RCC 7860 (cell line): ENCODE measurements around the gene TCEANC2.

Source experiments
- DNase-seq: peaks from one replicate; pipeline ENCODE4 v3.0.0-alpha.2; 2015; ENCODE audit warnings: low spot score
- FAIRE-seq: peaks from 2 replicates; lab custom pipeline; 2012; peaks lifted over from hg19 to GRCh38; lab: Jason Lieb, UNC

Gene TCEANC2

DNA sequence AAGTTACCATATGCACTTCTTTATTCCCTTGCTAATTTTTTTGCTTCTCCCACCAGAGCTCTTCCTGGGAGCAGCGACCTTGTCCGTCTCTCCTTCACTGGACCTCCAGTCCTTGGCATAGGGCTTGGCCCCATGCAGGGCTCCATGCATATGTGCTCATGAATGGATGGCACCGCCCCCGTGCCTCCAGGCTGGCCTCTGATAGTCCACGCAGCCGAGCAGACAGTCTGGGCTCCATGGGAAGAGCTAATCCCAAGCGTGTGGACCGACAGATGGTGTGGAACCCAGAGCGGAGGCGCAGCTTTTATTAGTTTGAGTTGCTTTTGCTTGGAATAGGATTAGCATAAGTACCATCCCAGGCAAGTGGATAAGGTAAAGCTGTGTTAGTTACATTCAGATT lies 57.6 kb downstream of the TCEANC2 start:
- no peak for DNase-seq
- no peak for FAIRE-seq

DNA sequence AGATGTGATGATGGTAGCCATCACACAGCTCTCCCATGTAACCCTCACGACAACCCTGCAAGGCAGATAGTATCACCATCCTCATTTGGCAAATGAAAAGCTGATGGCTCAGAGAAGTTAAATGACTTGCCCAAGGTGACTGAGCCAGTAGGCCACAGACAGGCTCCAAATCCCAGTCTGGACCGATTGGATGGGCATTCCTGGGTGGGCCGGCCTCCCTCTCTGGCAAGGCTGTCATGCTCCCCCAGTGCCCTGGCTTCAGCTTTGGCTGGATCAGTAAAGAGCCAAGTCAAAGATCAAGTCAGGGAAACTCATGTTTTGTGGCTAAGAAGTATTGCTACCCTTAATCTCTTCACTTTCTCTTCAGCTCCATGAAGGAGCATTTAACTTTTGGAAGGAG lies 58.2 kb downstream of the TCEANC2 start:
- FAIRE-seq = no peak
- no peak for DNase-seq

DNA sequence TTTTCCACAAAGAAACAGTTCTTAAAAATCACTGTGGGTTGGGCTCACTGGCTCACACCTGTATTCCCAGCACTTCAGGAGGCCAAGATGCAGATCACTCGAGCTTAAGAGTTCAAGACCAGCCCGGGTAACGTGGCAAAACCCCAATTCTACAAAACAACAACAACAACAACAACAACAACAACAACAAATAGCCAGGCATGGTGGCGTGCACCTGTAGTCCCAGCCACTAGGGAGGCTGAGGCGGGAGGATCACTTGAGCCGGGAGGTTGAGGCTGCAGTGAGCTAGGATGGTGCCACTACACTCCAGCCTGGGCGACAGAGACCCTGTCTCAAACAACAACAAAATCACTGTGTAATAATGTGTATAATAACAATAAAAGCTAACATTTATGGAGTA lies 58.6 kb downstream of the TCEANC2 start:
- FAIRE-seq = no peak

DNA sequence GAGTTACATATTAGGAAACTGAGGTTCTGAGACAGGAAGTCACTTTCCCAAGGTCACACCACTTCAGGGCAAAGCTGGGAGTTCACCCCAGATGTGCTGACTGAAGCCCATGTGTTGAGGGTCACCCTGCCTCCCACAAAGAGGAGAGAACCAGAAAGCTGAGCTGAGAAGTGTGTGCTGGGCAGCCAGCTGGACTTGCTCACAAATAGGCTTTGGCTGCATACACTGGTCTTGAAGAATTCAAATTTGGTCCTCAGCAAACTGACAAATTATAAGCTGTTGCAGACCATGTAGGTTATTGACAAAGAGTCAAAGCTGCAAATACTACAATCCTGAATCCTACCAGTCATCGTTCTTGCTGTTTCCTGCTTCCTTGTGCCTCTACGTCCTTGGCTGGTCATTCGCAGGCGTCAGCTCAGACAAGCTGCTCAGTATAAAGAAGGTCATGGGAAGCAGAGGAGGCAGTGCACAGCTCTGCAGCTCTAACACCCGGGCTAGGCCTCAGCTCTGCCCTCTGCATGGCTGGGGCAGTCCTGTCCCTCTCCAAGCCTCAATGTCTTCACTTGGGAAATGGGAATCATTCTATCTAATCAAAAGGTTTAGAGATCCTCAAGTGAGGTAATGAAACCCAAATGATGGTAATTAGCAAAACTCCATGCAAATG lies 59.4 kb downstream of the TCEANC2 start:
- FAIRE-seq (no peak), DNase-seq (no peak)

More for the DNA sequence above, 58.6 kb downstream of the TCEANC2 start:
- no peak for DNase-seq

DNA sequence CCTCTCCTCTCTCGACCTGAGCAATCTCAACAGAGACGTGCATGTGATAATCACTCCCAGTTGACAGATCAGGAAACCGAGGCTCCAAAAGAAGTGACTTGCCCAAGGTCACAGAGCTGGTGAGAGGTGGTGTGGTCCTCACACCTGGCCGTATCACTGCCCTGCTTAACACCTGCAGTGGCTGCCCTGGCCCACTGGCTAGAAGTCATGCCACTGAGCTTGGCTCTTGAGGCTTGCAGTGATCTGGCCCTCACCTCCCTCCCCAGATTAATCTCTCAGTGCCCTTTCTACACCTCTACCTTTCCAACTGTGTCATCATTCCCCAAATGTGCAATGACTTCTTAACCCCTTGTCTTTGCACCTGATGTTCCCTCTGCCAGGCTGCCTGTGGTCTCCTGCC lies 60.6 kb downstream of the TCEANC2 start:
- FAIRE-seq (no peak), DNase-seq (no peak)

DNA sequence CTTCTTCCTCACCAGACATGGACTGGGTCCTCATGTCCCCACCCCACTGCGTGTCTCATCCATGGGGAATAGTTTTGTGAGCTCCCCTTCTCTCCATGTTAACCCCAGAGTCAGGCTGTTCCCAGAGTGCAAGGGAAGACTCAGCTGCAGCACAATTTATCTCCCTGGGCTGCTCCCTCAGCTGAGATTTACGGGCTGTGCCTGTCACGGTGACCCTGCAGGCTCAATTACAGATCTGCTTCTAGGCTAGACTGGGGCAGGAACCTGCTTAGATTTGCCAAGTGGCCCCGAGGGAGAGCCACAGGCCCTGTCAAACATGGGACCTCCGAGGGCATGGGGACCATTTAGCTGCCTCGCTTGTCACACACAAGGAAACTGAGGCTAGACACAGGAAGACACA lies 61.5 kb downstream of the TCEANC2 start:
- FAIRE-seq = no peak
- DNase-seq = no peak

DNA sequence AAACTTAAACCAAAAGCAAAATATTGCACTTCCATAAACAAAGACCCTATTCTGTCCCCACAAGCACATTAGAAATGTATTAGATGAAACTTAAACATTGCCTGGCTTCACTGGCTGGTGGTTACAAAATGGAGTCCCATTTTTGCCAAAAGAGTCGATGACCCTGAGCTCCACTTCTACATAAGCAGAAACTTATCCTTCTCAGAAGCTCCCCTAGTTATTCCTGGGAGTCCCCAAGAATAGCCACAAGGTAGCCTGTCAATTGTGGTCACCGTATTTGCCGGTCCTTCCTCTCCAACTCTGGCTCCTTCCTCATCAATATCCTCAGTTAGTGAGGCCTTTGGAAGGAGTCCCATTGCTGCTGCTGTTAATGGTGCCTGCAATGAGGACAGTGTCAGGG lies 62.1 kb downstream of the TCEANC2 start:
- FAIRE-seq (no peak), DNase-seq (no peak)

DNA sequence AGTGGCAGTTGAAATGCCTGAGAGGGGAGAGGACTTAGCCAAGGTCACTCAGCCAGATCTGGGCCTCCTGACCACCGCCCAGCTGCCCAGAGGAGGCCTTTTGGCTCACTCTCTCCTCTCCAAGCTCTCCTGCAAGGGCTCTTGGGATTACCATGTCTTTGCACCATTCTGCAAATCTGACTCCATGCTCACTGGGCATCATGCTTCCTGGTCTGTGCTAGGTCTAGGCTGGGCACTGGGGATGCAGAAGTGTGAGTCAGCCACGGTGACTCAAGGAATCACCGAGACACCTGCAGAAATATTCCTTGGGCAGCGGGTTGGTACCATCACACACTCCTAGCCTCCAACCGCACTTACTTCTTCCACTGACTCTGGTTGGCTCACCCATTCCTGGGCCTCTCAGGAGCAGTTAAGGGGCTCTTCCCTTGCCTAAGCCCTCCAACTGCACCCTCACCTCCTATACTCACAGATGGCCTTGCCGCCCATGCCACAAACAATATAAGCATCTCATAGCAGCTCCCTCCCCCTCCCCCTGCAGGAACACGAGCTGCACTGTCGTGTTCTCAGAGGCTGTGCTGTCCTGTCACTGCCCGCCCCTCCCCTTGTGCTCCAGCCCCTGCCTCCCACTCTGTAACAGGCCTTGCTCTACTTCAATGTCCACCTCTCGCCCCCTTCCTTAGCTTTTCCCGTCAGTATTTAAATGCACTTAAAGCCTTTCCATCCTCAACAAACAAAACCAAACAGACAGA lies 64.6 kb downstream of the TCEANC2 start:
- DNase-seq (peak; percentile 82), FAIRE-seq (peak; percentile 87)

DNA sequence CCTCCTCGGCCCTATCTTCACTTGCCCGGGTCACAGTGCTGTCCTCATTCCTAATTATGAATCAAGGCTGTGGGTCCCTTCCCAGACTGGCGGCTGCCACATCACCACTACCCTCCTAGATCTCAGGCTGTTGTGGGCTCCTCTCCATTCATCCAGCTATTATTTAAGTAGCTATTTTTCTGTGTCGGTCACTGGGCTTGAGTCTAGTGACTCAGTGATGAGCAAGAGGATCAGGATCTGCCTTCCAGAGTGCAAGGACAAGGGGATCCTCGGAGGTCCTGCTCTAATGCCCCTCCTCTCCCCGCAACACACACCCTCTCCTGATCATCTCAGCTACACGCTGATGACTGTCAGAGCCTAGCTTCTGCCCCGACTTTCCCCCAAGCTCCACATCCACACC lies 65.3 kb downstream of the TCEANC2 start:
- FAIRE-seq (peak; percentile 97), DNase-seq (peak; percentile 99)

DNA sequence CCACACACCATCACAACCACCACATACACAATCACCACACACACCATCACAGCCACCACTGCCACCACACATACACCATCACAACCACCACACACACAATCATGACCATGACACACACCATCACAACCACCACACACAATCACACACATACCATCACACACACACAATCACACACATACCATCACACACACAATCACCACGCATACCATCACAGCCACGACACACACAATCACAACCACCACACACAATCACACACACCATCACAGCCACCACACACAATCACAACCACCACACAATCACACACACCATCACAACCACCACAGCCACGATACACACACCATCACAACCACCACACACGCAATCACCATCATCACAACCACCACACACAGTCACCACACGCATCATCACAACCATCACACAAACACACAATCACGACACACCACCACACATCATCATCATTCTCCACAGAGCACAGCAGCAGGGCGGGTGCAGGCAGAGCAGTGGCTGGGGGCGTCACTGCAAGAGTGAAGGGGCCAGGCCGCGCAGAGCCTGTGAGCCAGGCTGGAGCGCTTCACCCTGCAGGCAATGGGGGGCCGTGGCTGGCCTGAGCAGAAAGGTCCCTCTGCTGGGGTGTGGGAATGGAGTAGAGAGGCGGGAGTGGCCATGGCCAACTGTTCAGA lies 66.8 kb downstream of the TCEANC2 start:
- no peak for FAIRE-seq
- no peak for DNase-seq

DNA sequence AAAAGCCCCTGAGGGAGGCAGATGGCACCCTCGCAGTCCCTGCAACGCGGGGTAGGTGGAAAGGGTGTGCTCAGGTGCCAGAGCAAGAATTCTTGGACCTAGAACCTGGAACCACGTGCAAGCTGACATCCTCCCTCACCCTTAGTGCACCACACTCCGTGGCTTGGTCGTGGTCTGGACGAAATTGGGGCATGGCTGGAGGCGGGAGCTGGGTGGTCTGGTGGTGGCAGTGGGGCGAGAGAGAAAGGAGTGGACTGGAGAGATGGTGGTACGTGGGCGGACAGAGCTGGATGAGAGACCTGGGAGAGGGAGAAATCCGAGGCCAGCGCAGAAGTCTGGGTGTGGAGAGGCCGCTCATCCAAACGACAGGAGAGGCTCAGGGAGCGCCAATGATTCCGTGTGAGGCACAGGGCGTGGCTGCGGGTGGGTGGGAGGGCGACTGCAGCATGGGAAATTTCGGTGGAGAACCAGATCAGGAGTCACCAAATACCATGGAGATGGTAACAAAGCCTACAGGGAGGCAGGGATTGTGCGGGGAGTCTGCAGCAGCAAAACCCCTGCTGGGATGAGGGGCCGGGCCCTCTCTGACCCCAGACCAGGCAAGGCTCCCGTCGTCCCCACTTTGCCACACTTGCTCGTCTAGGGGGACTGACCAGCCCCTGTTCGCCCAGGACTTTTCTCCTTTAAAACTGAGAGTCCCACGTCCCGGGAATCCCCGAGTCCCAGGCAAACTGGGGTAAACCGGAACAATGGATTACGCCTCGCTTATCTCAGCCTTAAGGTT lies 67.5 kb downstream of the TCEANC2 start:
- no peak for FAIRE-seq

DNA sequence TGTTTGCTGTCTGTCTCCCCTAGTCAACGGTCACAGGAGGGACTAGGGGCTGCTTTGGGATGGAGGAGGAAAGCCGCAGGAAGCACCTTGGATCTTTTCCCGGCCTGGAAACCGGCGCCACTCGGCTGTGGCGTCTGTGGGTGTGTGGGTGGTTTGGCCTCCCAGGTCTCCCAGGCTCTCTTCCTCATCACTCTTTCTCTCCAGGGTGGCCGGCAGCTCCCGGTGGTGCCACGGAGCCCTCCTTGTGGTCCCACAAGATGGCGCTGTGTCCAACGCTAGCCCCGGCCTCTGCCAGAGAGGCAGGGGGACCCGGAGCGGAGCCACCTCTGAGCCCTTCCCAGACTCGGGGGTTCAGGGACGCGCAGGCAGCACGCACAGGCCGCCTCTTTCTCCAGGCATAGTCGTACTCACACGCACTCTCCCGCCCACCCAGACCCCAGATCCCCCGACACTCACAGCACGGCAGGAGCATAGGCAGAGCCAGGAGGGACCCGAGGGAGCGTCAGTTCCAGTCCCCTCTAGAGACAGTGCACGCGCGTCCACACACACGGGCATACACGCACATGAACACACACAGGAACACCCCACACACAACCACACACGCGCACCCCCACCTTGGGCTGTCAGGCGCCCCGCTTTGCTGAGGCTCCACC lies 68.2 kb downstream of the TCEANC2 start:
- peak; percentile 94 for FAIRE-seq
- peak; percentile 98 for DNase-seq

More for the DNA sequence above, 67.5 kb downstream of the TCEANC2 start:
- DNase-seq = peak; percentile 71

DNA sequence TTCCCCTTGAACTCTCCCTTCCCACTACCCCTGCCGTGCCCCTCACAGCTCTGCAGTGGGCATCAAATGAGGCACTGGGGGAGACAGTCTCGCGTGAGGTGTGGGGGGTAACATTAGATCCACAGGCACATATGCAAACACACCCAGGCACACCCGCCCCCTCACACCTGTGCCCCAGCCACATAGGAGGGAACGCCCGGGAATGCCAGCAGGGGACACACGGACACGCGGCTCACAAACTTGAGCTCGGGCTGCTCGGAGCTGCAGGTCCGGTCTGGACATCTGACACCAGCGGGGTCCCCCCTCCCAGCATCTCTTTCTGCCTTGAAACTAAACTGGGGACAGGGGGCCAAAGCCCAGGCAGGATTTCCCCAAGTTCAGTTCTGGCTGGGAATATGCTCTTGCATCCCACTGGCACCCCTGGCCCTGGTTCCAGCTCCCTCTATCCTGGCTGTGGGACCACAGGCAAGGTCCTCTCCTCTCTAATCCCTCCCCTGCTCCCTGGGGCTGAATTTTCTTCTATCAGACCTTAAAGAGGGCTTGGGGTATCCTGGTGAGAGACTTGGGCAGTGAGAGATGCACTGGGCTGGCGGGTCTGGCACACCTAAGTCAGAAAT lies 68.8 kb downstream of the TCEANC2 start:
- FAIRE-seq (no peak), DNase-seq (no peak)

DNA sequence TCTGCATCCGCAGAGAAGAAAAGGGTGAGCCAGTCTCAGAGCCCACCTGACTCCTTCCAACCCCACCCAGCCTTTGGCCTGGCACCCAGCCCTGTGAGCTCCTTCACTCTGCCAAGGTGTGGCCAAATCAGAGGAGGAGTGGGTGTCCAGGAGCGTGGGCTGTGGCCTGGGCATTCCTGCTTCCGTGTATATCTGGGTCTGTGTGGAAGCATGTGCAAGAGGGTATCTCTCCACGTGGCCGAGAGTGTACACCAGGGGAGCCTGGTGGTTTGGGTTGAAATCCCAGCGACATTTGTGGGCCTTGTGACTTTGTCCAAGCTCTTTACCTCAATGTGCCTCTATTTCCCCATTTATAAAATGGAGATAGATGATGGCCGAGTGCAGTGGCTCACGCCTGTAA lies 69.6 kb downstream of the TCEANC2 start:
- DNase-seq = no peak
- FAIRE-seq = no peak

DNA sequence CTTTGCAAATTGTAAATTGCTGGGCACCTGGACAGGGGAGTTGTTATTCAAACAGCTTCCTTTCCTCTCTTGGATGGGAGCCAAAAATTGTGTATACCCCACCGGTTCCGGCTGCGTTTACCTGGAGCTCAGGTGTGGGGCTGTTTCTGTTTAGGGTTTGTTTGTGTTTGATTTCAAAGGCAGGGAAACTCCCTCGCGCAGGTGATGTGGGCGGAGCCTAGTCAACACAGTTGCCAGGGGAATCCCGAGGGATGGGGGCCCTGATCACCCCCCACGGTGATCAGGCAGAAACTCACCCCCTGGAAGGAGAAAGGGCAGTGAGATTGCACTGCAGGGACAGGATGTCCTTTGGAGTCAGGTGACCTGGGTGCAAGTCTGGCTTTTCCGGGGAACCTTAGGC lies 71.1 kb downstream of the TCEANC2 start:
- no peak for FAIRE-seq
- no peak for DNase-seq

DNA sequence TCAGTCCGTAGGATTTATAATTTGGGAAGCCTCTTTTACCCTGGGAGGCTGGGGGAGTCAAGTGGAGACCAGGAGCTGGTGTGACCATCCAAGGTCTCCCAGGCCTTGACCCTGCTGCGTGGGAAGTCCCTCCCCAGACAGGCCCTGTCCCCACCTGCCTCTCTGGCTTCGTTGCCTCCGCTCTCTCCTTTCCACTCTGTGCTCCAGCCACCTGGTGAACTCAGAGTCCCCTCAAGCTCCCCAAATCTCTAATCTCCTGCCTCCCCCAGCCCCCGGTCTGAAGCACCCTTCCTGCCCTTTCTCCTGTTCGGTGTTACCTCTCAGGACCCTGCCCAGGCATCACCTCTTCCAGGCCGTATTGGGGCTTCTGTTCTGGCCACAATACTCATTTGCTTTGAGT lies 71.5 kb downstream of the TCEANC2 start:
- FAIRE-seq = no peak
- DNase-seq = no peak

DNA sequence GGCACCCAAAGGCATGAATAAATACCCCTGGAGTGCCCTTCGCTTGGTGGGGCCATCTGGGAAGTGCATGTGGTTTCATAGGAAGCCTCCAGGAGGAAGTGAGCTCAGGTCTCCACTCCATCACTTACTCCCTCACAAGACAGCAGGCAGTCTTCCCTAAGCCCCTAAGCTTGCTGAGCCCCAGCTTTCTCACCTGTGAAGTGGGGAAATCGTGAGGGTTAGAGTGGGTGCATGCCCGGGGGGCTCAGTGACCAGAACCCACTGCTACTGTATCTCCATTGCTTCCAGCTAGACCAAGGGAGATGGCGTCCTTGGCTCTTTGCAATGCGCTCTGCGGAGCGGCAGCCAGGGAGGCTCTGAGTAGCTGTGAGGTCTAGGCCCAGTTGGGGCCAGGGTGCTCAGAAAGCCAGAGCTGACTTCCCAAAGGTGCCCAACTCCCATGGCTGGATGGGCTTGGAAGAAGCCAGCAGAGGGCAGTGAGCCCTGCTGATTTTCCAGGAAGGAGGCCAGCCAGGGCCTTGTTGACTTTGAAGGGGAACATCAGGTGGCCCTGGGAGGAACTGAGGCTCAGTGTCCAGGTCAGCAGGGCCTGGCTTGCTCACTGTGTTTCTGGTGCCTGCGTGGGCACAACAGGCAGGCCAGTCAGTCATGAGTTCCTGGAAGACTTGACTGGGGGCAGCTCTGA lies 72.1 kb downstream of the TCEANC2 start:
- DNase-seq = no peak

DNA sequence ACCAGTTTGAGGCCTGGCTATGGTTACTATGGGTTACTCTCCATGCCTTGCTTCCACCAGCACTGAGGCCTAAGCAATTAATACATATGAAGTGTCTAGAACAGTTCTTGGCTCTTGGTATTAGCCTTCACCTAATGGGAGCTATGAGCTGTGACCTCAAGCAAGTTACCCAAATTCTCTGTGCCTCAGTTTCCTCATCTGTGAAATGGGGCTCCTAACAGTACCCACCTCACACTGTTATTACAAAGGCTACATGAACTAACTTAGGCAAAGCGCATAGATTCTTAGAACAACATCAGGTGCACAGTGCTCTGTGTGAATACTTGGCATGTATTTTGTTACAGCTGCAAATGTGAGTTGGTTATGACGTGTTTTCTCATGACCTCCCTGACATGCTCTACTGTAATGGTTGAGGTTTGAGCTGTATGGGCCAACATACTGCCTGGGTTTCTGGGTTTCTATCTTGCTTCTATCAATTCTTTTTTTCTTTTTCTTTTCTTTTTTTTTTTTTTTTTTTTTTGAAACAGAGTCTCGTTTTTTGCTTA lies 72.9 kb downstream of the TCEANC2 start:
- DNase-seq (no peak), FAIRE-seq (no peak)

More for the DNA sequence above, 72.1 kb downstream of the TCEANC2 start:
- FAIRE-seq = no peak

DNA sequence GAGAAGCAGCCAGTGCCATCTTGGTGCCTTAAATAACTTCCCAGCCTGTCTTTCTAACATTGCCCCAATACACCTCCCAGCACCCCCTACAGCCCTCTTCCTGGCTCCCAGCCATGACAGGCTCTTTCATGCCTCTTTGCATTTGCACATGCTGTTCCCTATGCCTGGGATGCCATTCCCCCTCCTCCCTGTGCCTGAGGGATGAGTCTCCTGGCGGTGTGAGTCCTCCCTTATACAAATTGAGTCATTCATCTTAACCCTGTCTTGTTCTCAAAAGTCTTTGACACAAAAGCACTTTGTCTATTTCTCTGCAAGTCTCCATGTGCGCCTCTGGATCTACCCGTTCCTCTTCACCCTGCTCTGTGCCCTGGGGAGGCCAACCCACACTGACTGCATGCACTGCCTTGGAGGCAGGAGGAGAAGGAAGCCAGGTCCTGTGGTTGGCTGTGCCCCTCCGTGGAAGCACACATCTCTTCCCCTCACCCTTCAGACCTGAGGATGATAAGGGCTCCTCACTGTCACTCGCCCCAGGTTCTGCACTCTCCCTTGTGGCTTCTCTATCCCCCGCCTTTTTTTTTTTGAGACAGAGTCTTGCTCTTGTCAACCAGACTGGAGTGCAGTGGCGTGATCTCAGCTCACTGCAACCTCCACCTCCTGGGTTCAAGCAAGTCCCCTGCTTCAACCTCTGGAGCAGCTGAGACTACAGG lies 74.3 kb downstream of the TCEANC2 start:
- FAIRE-seq = no peak
- no peak for DNase-seq
